GM13976 (cell line): ENCODE data around the gene CSAD.

Source experiments
- DNase-seq: peaks from one replicate; pipeline ENCODE4 v3.0.0; 2012; ENCODE audit warnings: low spot score
- CTCF ChIP-seq: IDR thresholded peaks from 2 replicates; pipeline ENCODE4 v1.5.1; 2012; ENCODE audit warnings: borderline replicate concordance, mild to moderate bottlenecking; ENCODE audit not compliant: insufficient read depth; ENCODE audit errors: extremely low read depth, missing control alignments, control extremely low read depth
- in situ Hi-C: fragments of 300-500 bp; cut with MboI; formaldehyde crosslinking; loops from one replicate; pipeline ENCODE4 v1.12.0; 2022; ENCODE audit warnings: low sequenced_read_pairs, mixed read lengths, inconsistent platforms; ENCODE audit not compliant: unreplicated experiment

Gene CSAD

DNA sequence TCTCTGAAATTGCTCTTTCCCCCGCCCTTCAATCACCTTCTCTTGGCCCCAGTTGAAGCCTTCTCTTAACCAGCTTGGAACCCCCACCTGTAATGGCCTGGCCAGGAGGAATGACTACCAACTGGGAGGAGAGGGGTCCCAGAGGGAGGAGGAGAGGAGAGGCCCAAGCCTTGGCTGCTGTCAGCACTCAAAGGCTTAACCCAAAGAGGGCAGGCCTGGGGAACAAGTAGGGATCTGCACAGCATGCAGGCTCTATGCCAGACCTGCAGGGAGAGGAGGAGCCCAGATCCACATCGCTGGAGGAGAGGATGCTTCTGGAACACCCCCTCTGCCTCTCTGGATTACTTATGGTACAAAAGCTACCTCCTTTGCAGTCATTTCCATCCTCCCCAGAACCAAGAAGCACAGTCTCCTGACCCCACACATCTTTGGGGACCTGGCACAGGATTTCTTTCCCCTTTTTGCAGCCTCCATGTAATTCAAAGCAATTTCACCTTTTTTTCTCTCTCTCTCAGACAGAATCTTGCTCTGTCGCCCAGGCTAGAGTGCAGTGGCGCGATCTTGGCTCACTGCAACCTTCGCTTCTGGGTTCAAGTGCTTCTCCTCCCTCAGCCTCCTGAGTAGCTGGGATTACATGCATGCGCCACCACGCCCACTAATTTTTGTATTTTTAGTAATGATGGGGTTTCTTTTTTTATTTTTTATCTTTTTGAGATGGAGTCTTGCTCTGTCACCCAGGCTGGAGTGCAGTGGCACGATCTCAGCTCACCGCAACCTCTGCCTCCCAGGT, 45.1 kb upstream of the CSAD start:
- in situ Hi-C loops = no loop called here
- no peak for TF ChIP-seq CTCF
- DNase-seq = no peak

DNA sequence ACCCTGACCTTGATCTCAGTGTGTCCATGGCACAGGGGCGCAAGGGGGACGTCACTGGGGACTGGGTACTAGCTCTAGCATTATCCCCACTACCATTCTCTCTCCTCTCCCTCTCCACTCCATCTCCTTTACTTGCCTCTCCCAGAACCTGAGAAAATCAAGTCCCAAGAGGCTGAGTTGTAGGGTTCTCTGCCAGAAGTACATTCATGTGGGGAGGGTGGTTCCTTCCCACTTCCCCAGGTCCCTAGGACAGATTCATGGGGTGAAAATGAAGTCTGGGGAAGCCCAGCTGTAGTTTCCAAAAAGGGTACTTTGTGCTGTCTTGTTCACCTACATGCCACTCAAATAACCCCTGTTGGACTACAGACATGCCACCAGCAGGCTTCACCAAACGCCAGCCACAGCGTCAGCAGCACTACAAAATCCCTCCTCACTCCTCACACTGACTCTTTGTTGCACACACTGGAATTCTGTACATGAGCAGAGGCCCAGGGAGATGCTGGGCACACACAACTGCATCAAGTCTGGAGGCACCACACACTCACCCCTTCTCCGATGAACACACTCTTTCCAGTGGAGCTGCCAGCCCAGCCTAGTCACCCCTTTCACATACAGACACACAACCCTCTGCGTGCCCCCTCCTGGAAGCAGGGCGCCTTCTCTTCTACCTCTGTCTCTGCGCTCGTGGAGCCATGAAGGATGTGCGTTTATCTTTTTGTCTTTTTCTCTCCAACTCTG, 44.3 kb upstream of the CSAD start:
- no peak for TF ChIP-seq CTCF
- DNase-seq = no peak
- in situ Hi-C loops = no loop called here

DNA sequence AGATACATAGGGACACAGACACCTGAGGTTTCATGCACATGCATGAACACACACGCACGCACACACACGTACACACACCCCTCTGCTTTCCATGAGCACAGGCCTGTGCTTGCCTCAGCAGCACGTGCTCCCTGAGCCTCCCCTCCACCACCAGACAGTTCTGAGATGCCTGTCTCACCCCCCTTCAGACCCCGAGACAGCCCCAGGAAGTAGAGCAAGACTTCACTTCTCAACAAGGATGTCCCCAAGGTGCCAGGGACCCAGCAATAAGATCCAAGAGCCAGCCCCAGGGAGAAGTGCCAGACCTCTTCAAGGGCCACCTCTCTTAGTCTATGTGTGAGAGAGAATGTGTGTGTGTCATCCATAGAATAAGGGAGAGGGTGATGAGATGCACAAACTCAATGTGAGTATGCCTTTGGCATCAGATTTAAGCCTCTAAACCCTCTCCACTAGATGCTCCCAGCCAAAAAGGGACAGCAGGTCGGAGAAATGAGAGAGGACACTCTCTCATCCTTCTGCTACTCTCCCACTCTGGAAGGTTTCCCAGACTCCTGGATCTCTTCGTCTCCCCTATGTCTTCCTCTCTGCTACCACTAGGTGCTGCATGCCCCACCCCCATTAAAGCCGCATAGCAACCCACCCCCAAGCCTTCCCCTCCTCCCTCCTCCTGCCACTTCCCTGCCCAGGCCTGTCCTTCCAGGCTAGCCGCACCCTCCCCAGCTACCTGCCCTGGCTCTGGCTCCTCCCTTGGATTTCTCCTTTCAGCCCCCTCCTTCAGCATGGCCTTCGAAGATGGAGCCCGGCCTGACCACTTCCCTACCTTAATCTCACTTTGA, 43.6 kb upstream of the CSAD start:
- no peak for DNase-seq
- TF ChIP-seq CTCF = no peak
- in situ Hi-C loops = no loop called here

- DNase-seq = no peak
- no peak for TF ChIP-seq CTCF
- in situ Hi-C loops = no loop called here
Measured at GRCh38 chr12:53223389-53224060, 42.8 kb upstream of the CSAD start.

DNA sequence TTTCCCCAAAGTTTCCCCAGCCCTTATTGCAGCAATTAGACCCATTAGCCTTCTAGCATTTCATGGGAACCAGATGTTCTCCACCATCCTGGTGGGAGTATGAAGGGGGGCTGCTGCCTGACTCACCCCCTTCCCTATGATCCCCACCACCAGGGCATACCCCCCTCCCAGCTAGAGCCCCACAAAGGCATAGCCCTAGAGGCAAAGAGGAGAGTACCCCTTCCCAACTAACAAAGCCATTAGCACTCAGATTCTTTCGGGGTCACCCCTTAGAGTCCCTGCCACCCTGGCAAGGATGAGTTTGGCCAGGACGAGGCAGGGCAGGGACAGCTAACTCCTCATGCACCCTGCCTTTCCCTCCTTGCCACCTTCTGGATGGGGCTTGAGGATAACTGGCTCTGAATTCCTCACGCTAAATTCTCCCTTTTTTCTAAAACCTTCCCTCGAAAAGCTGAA, 42.1 kb upstream of the CSAD start:
- no peak for TF ChIP-seq CTCF
- no peak for DNase-seq
- in situ Hi-C loops = no loop called here
